H1 (cell line): ENCODE results near the gene CRKL. TPM values are rescaled to one million over a fixed set of nuclear protein-coding genes. Genes with fewer than 3 reads are reported as not detected.

Experiments
- CTCF ChIA-PET: fragments of 300-600 bp; sonication (Branson Sonifier 250); formaldehyde crosslinking; loops from one replicate; lab custom pipeline; 2021; ENCODE audit not compliant: partially characterized antibody; lab: Charles Lee
- POLR2A ChIA-PET: fragments of 300-600 bp; sonication (Branson Sonifier 250); formaldehyde crosslinking; loops from one replicate; lab custom pipeline; 2021; ENCODE audit warnings: inconsistent platforms; ENCODE audit not compliant: partially characterized antibody; lab: Charles Lee
- DNase-seq, 2 experiments: peaks; one replicate each; pipeline versions ENCODE4 v3.0.0 to v3.0.0-alpha.2; 2010 to 2022; ENCODE audit warnings: low spot score in 2 of 2, low read depth in 1 of 2, mixed read lengths in 1 of 2
- FAIRE-seq: peaks from 2 replicates; lab custom pipeline; 2011; peaks lifted over from hg19 to GRCh38; lab: Jason Lieb, UNC
- H2AFZ ChIP-seq: 2 replicates; pipeline ENCODE4 v1.8.1; 2012; ENCODE audit warnings: low read length, inconsistent platforms
- H2AK5ac ChIP-seq: 2 replicates; pipeline ENCODE4 v1.6.1; 2013; ENCODE audit warnings: low read depth, low read length
- H2BK120ac ChIP-seq: replicated peaks from 2 replicates; pipeline ENCODE3; 2013; ENCODE audit warnings: low read depth, low read length, inconsistent platforms
- H2BK12ac ChIP-seq: 2 replicates; pipeline ENCODE4 v1.6.1; 2013; ENCODE audit warnings: low read depth, low read length
- H2BK15ac ChIP-seq: 2 replicates; pipeline ENCODE4 v1.6.1; 2013; ENCODE audit warnings: low read length
- H2BK20ac ChIP-seq: 2 replicates; pipeline ENCODE4 v1.6.1; 2013; ENCODE audit warnings: low read length
- H2BK5ac ChIP-seq: 2 replicates; pipeline ENCODE4 v1.6.1; 2013; ENCODE audit warnings: low read depth, low read length
- H3K14ac ChIP-seq: 2 replicates; pipeline ENCODE4 v1.6.1; 2013; ENCODE audit warnings: inconsistent platforms; ENCODE audit not compliant: insufficient read length
- H3K18ac ChIP-seq: 2 replicates; pipeline ENCODE4 v1.6.1; 2013; ENCODE audit warnings: low read length; ENCODE audit errors: extremely low read depth
- H3K23ac ChIP-seq: 2 replicates; pipeline ENCODE4 v1.6.1; 2013; ENCODE audit warnings: inconsistent platforms; ENCODE audit not compliant: insufficient read length
- H3K23me2 ChIP-seq: 2 replicates; pipeline ENCODE4 v1.6.1; 2013; ENCODE audit warnings: low read depth, low read length
- H3K27ac ChIP-seq: 2 replicates; pipeline ENCODE4 v1.6.1; 2011; ENCODE audit warnings: low read depth, low read length, inconsistent platforms
- H3K27me3 ChIP-seq, 4 experiments: replicated peaks in 1 of 4; 1 replicate in 1 of 4; 2 replicates in 3 of 4; pipeline versions ENCODE4 v1.6.1 to v1.8.1; 2011 to 2013; ENCODE audit warnings: low read length in 3 of 4, mild to moderate bottlenecking in 3 of 4, inconsistent platforms in 2 of 4, mixed read lengths in 2 of 4, moderate library complexity in 1 of 4; ENCODE audit not compliant: control insufficient read depth in 3 of 4, insufficient read depth in 3 of 4; ENCODE audit errors: extremely low read depth in 1 of 4
- H3K36me3 ChIP-seq, 4 experiments: 2 replicates each; pipeline versions ENCODE4 v1.6.1 to v1.8.1; 2011 to 2013; ENCODE audit warnings: mild to moderate bottlenecking in 4 of 4, low read length in 3 of 4, moderate library complexity in 2 of 4, control low read depth in 1 of 4, inconsistent platforms in 1 of 4; ENCODE audit not compliant: insufficient read depth in 4 of 4, control insufficient read depth in 2 of 4
- H3K4ac ChIP-seq: replicated peaks from 2 replicates; pipeline ENCODE3; 2013; ENCODE audit warnings: low read length, low read depth, mixed read lengths, inconsistent platforms; ENCODE audit not compliant: insufficient read length
- H3K4me1 ChIP-seq, 4 experiments: replicated peaks in 1 of 4; 1 replicate in 1 of 4; 2 replicates in 3 of 4; pipeline versions ENCODE4 v1.6.1 to v1.8.1; 2011 to 2013; ENCODE audit warnings: low read length in 3 of 4, inconsistent platforms in 2 of 4, mixed read lengths in 1 of 4; ENCODE audit not compliant: insufficient read depth in 4 of 4, control insufficient read depth in 3 of 4
- H3K4me2 ChIP-seq, 2 experiments: 2 replicates each; pipeline versions ENCODE4 v1.6.1 to v1.8.1; 2011 to 2013; ENCODE audit warnings: low read depth in 2 of 2, low read length in 2 of 2, control low read depth in 1 of 2, inconsistent platforms in 1 of 2, mild to moderate bottlenecking in 1 of 2; ENCODE audit not compliant: insufficient read depth in 1 of 2
- H3K4me3 ChIP-seq, 4 experiments: fragments of 200-600, 300-600 bp in 1 of 4; sonication (generic), shearing (Covaris generic), sonication (Bioruptor Twin) in 1 of 4; 2 replicates each; pipeline versions ENCODE4 v1.5.1 to v1.8.1; 2011 to 2016; ENCODE audit warnings: low read length in 4 of 4, low read depth in 3 of 4, control low read depth in 2 of 4, inconsistent platforms in 2 of 4, mild to moderate bottlenecking in 2 of 4, mixed read lengths in 1 of 4, moderate library complexity in 1 of 4; ENCODE audit not compliant: insufficient read depth in 2 of 4; ENCODE audit errors: extremely low read depth in 1 of 4
- H3K56ac ChIP-seq: replicated peaks from 2 replicates; pipeline ENCODE3; 2013; ENCODE audit warnings: low read depth, mild to moderate bottlenecking, mixed read lengths, low read length, inconsistent platforms; ENCODE audit not compliant: insufficient read length
- H3K79me1 ChIP-seq: 2 replicates; pipeline ENCODE4 v1.6.1; 2013; ENCODE audit warnings: low read depth, low read length, control low read depth
- H3K79me2 ChIP-seq, 2 experiments: 2 replicates each; pipeline versions ENCODE4 v1.6.1 to v1.8.1; 2012 to 2013; ENCODE audit warnings: low read length in 2 of 2, mild to moderate bottlenecking in 2 of 2, inconsistent platforms in 1 of 2; ENCODE audit not compliant: insufficient read depth in 2 of 2, control insufficient read depth in 1 of 2
- H3K9ac ChIP-seq, 4 experiments: replicated peaks in 1 of 4; 1 replicate in 1 of 4; 2 replicates in 3 of 4; pipeline versions ENCODE4 v1.6.1 to v1.8.1; 2011 to 2013; ENCODE audit warnings: low read depth in 3 of 4, low read length in 3 of 4, control low read depth in 2 of 4, mild to moderate bottlenecking in 2 of 4, moderate library complexity in 2 of 4, inconsistent platforms in 1 of 4; ENCODE audit errors: extremely low read depth in 1 of 4
- H3K9me3 ChIP-seq, 2 experiments: 2 replicates each; pipeline versions ENCODE4 v1.6.1 to v1.8.1; 2012 to 2013; ENCODE audit warnings: mild to moderate bottlenecking in 2 of 2, moderate library complexity in 2 of 2, control low read depth in 1 of 2, inconsistent platforms in 1 of 2, low read depth in 1 of 2, low read length in 1 of 2, mixed read lengths in 1 of 2; ENCODE audit not compliant: insufficient read depth in 2 of 2
- H4K20me1 ChIP-seq, 2 experiments: replicated peaks in 1 of 2; 2 replicates each; pipeline versions ENCODE3 to v1.8.1; 2011 to 2013; ENCODE audit warnings: inconsistent platforms in 2 of 2, low read length in 2 of 2, mild to moderate bottlenecking in 1 of 2; ENCODE audit not compliant: insufficient read depth in 2 of 2, control insufficient read depth in 1 of 2
- H4K5ac ChIP-seq: 2 replicates; pipeline ENCODE4 v1.6.1; 2013; ENCODE audit warnings: low read length, low read depth, mixed read lengths, inconsistent platforms; ENCODE audit not compliant: insufficient read length
- H4K8ac ChIP-seq: 2 replicates; pipeline ENCODE4 v1.8.0; 2013; ENCODE audit warnings: mild to moderate bottlenecking, moderate library complexity, low read length, inconsistent platforms; ENCODE audit not compliant: insufficient read depth; ENCODE audit errors: extremely low read depth
- H4K91ac ChIP-seq: replicated peaks from 2 replicates; pipeline ENCODE3; 2013; ENCODE audit warnings: low read length, mixed read lengths, inconsistent platforms; ENCODE audit not compliant: insufficient read length
- CREB1 ChIP-seq: IDR thresholded peaks from 2 replicates; pipeline ENCODE4 v1.6.1; 2012; ENCODE audit warnings: inconsistent platforms
- CTBP2 ChIP-seq: IDR thresholded peaks from 2 replicates; pipeline ENCODE4 v1.7.0; 2011; ENCODE audit warnings: borderline replicate concordance, mild to moderate bottlenecking, moderate library complexity, mixed read lengths, low read length; ENCODE audit not compliant: insufficient read depth, insufficient read length
- EP300 ChIP-seq, 2 experiments: IDR thresholded peaks; 1 replicate in 1 of 2; 2 replicates in 1 of 2; pipeline ENCODE4 v1.6.1; 2011 to 2012; ENCODE audit warnings: low read depth in 2 of 2, low read length in 2 of 2, mild to moderate bottlenecking in 2 of 2, borderline replicate concordance in 1 of 2, inconsistent platforms in 1 of 2, moderate library complexity in 1 of 2
- KDM4A ChIP-seq: IDR thresholded peaks from one replicate; pipeline ENCODE4 v1.7.1; 2012; ENCODE audit warnings: low read depth, mild to moderate bottlenecking, moderate library complexity, low read length, inconsistent platforms; ENCODE audit not compliant: severe bottlenecking
- MAFK ChIP-seq: IDR thresholded peaks from 2 replicates; pipeline ENCODE4 v1.6.1; 2012; ENCODE audit warnings: low read depth, mild to moderate bottlenecking, improper control_type of control experiment, low read length
- POLR2AphosphoS5 ChIP-seq: IDR thresholded peaks from 2 replicates; pipeline ENCODE4 v1.6.1; 2011; ENCODE audit warnings: low read depth, low read length
- RAD21 ChIP-seq, 2 experiments: IDR thresholded peaks in 1 of 2; conservative IDR thresholded peaks in 1 of 2; 2 replicates each; pipeline ENCODE4 v1.6.1; 2011; ENCODE audit warnings: low read depth in 2 of 2, low read length in 2 of 2, improper control_type of control experiment in 1 of 2, inconsistent platforms in 1 of 2, mild to moderate bottlenecking in 1 of 2, moderate library complexity in 1 of 2
- SIN3A ChIP-seq, 2 experiments: IDR thresholded peaks in 1 of 2; conservative IDR thresholded peaks in 1 of 2; 2 replicates each; pipeline ENCODE4 v1.6.1; 2011 to 2012; ENCODE audit warnings: low read length in 2 of 2, improper control_type of control experiment in 1 of 2, low read depth in 1 of 2, mild to moderate bottlenecking in 1 of 2
- SIX5 ChIP-seq: IDR thresholded peaks from 2 replicates; pipeline ENCODE4 v1.6.1; 2011; ENCODE audit warnings: mild to moderate bottlenecking, low read depth, low read length
- TEAD4 ChIP-seq: IDR thresholded peaks from 2 replicates; pipeline ENCODE4 v1.6.1; 2012; ENCODE audit warnings: low read depth, low read length, inconsistent platforms, mixed read lengths
- YY1 ChIP-seq: IDR thresholded peaks from 2 replicates; pipeline ENCODE4 v1.6.1; 2011; ENCODE audit warnings: low read depth, mild to moderate bottlenecking, low read length
- WGBS, 2 experiments: shearing (Covaris generic) in 1 of 2; methylation state at CpG; one replicate each; pipeline versions ENCODE4 v1.1.6 to v1.1.7; 2013 to 2015; ENCODE audit warnings: low lambda C conversion rate in 2 of 2, mixed read lengths in 2 of 2, inconsistent platforms in 1 of 2, low coverage in 1 of 2, missing lambda C conversion rate in 1 of 2; ENCODE audit not compliant: insufficient replicate concordance in 2 of 2, insufficient coverage in 1 of 2, insufficient read length in 1 of 2; ENCODE audit errors: extremely low coverage in 1 of 2, missing lambda C conversion rate in 1 of 2; 5-methylcytosine and 5-hydroxymethylcytosine counted together
- polyA plus RNA-seq, 7 experiments: library from polyadenylated mRNA; depleted of rRNA in 3 of 7; stranded (reverse) in 5 of 7; unstranded in 2 of 7; fragments of >200 nt in 5 of 7; fragments of 200-250 nt in 2 of 7; gene quantifications; 1 replicate in 5 of 7; 2 replicates in 1 of 7; 4 replicates in 1 of 7; pipeline versions ENCODE4 v1.2.1 to v1.2.3, GENCODE V29; 2011 to 2013; ENCODE audit warnings: missing spikeins in 2 of 7, mixed read lengths in 2 of 7
- total RNA-seq: library from RNA; stranded (reverse); fragmentation: NEBNext Ultra II Directional; extraction: Animal tissue kit (Norgen Biotek cat#: 25700); gene quantifications from 2 replicates; pipeline ENCODE4 v1.2.1, GENCODE V29; 2021
- TF ChIP-seq, protein P1 (sequence below): IDR thresholded peaks from 2 replicates; pipeline ENCODE4 v1.6.1; 2012; ENCODE audit warnings: inconsistent platforms

CRKL gene
- total and polyA plus RNA-seq, 2 of the 8 experiments (the other 6 are each of a cell fraction or from before 2014, with no cell fraction given): 34.5 to 94.5 TPM

- Histone ChIP-seq H3K27me3 (no peaks in the 10 kb centered on the region), H3K9ac (no peak overlapping the region), H3K4ac (no peak overlapping the region), H3K79me2 (peaks cover 52 to 96% of the 10 kb centered on the region in 2 experiments), H2BK120ac (no peak overlapping the region)
- FAIRE-seq: no peak
- no peak for TF ChIP-seq SIN3A (conservative IDR thresholded peaks at IDR 0.05 in 1 of 2, IDR thresholded peaks at IDR 0.05 in 1 of 2; ENCODE audit: low read depth in 1 of 2, low read length in 2 of 2)
- no peak for TF ChIP-seq RAD21 (IDR thresholded peaks at IDR 0.05 in 1 of 2, conservative IDR thresholded peaks at IDR 0.05 in 1 of 2; ENCODE audit: low read depth in 2 of 2, low read length in 2 of 2)
- no peak for TF ChIP-seq EP300 (IDR thresholded peaks at IDR 0.05; ENCODE audit: borderline replicate concordance in 1 of 2, low read depth in 2 of 2, low read length in 2 of 2)
- TF ChIP-seq YY1: no peak
- no peak for TF ChIP-seq KDM4A
- no peak for TF ChIP-seq SIX5
- TF ChIP-seq TEAD4: no peak
- no peak for TF ChIP-seq CTBP2
- TF ChIP-seq MAFK: no peak
- TF ChIP-seq, protein P1, sequence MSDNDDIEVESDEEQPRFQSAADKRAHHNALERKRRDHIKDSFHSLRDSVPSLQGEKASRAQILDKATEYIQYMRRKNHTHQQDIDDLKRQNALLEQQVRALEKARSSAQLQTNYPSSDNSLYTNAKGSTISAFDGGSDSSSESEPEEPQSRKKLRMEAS: no peak
- TF ChIP-seq CREB1: no peak
- TF ChIP-seq POLR2AphosphoS5: no peak
- TF ChIP-seq, all 59 proteins: peak for 0
- Histone ChIP-seq H3K23me2 (no peaks in the 10 kb centered on the region), H4K8ac (no peak overlapping the region), H4K20me1 (peaks cover 31 to 48% of the 10 kb centered on the region in 2 experiments), H2BK12ac (no peak overlapping the region), H2BK20ac (no peak overlapping the region), H3K4me3 (no peak overlapping the region), H3K79me1 (peaks cover 8% of the 10 kb centered on the region), H3K18ac (no peak overlapping the region), H4K5ac (no peak overlapping the region), H3K4me1 (peaks cover 0 to 4% (median 0%) of the 10 kb centered on the region in 4 experiments; a peak in 3 of 7 replicates), H2AK5ac (no peak overlapping the region), H4K91ac (no peak overlapping the region), H3K4me2 (no peak overlapping the region), H3K27ac (no peak overlapping the region), H2BK5ac (no peak overlapping the region), H3K56ac (no peak overlapping the region), H2AFZ (no peak overlapping the region), H3K14ac (no peak overlapping the region), H3K23ac (no peak overlapping the region), H2BK15ac (no peak overlapping the region), H3K9me3 (no peaks in the 10 kb centered on the region), H3K36me3 (peaks cover 2 to 21% (median 4%) of the 10 kb centered on the region in 4 experiments; a peak in 6 of 8 replicates)
- POLR2A ChIA-PET: interaction anchor here (1.3 kb wide), 1 partner anchor 16 kb away, joined by 3 read pairs; no protein-coding TSS in a partner anchor
- no peak for DNase-seq
- 96% methylated on average over 2 of the region's 3 CpGs; no CpG with 5 or more reads in 1 of the 2 experiments for WGBS, 2 experiments
- CTCF ChIA-PET: interaction anchor here (0.7 to 1.2 kb wide), 3 partner anchors 48 to 80 kb away, joined by 3 to 4 read pairs (median 3); no protein-coding TSS in a partner anchor
Observed at GRCh38 chr22:20940186-20940651, 23.0 kb downstream of the CRKL start.
